ENCODE results near the gene DCAF17. TPM values are rescaled to one million over a fixed set of nuclear protein-coding genes. Genes with fewer than 3 reads are reported as not detected.

Gene DCAF17, protein sequence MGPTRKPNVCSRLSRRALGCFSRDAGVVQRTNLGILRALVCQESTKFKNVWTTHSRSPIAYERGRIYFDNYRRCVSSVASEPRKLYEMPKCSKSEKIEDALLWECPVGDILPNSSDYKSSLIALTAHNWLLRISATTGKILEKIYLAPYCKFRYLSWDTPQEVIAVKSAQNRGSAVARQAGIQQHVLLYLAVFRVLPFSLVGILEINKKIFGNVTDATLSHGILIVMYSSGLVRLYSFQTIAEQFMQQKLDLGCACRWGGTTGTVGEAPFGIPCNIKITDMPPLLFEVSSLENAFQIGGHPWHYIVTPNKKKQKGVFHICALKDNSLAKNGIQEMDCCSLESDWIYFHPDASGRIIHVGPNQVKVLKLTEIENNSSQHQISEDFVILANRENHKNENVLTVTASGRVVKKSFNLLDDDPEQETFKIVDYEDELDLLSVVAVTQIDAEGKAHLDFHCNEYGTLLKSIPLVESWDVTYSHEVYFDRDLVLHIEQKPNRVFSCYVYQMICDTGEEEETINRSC
- 10 to 100 TPM; 15.5 to 36.5 (median 20.9) TPM for total RNA-seq
- polyA plus RNA-seq: 1 to 10 TPM; 3.0 to 5.1 (median 3.9) TPM
- long read RNA-seq, donor 1, transcript DCAF17-210 (2 exons, 697 nt): major isoform, 5 of 771 reads
- long read RNA-seq, donor 1, partial matches to known transcripts: 766 of 771 reads
- long read RNA-seq, donor 1, other reads (novel, unspliced or antisense): 0 of 771 reads
- long read RNA-seq, donor 2, partial matches to known transcripts: 0 of 1 reads
- long read RNA-seq, donor 2, other reads (novel, unspliced or antisense): 0 of 1 reads

- Histone ChIP-seq H3K36me3 (peaks cover 0 to 35% (median 18%) of the 10 kb centered on the region in 6 donors), H3K4me3 (peak within 1 kb of the TSS; percentile 51 to 92 (median 82)), H3K4me1 (peaks cover 5 to 38% (median 21%) of the 10 kb centered on the region in 6 donors), H3K9me3 (peaks cover 0 to 14% (median 9%) of the 10 kb centered on the region in 8 donors), H3K27ac (peak within 1 kb of the TSS; percentile 93 to 99 (median 98)), H3K27me3 (replicated peaks in 1 of 7) (no peaks in the 10 kb centered on the region)
- intact Hi-C loops (cut with DNase I; ENCODE audit: low total_unique reads): loop anchor here (5.0 kb wide), 1 partner anchor 272 kb away; the partner anchor contains the start of gene TLK1
- TF ChIP-seq POLR2A (IDR thresholded peaks at IDR 0.05) (peak in 2 of 3 donors; percentile 45 to 50), POLR2AphosphoS5 (IDR thresholded peaks at IDR 0.05) (peak; percentile 86 to 94 (median 92))
- TF ChIP-seq, protein P1, sequence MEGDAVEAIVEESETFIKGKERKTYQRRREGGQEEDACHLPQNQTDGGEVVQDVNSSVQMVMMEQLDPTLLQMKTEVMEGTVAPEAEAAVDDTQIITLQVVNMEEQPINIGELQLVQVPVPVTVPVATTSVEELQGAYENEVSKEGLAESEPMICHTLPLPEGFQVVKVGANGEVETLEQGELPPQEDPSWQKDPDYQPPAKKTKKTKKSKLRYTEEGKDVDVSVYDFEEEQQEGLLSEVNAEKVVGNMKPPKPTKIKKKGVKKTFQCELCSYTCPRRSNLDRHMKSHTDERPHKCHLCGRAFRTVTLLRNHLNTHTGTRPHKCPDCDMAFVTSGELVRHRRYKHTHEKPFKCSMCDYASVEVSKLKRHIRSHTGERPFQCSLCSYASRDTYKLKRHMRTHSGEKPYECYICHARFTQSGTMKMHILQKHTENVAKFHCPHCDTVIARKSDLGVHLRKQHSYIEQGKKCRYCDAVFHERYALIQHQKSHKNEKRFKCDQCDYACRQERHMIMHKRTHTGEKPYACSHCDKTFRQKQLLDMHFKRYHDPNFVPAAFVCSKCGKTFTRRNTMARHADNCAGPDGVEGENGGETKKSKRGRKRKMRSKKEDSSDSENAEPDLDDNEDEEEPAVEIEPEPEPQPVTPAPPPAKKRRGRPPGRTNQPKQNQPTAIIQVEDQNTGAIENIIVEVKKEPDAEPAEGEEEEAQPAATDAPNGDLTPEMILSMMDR (IDR thresholded peaks at IDR 0.05 in 8 of 11, conservative IDR thresholded peaks at IDR 0.05 in 3 of 11): peak in 6 of 11 experiments; percentile 3 to 56 (median 34)
- WGBS, 5 donors: 0 to 2% (median 0%) methylated on average over 10 to 92 of the region's 92 CpGs
- peak; percentile 100 for DNase-seq
Measured at GRCh38 chr2:171434013-171434989, at the start of gene DCAF17. DCAF17 (plus strand) TSS chr2:171434226; CDS start chr2:171434578, 352 bp downstream.

- WGBS, 5 donors: 83 to 90% (median 88%) methylated on average over 9 to 10 of the region's 10 CpGs
- peaks cover 0 to 30% (median 0%) of the 10 kb centered on the region in 6 donors for H3K4me1 ChIP-seq
- no peaks in the 10 kb centered on the region for H3K36me3 ChIP-seq
- H3K27ac ChIP-seq: no peak overlapping the region
- TF ChIP-seq, protein P1 (IDR thresholded peaks at IDR 0.05 in 8 of 11, conservative IDR thresholded peaks at IDR 0.05 in 3 of 11): no peak
- no peak for TF ChIP-seq POLR2AphosphoS5 (IDR thresholded peaks at IDR 0.05)
- TF ChIP-seq POLR2A (IDR thresholded peaks at IDR 0.05): no peak
- H3K27me3 ChIP-seq (replicated peaks in 1 of 7): no peaks in the 10 kb centered on the region
- no peak for DNase-seq
- intact Hi-C loops (cut with DNase I; ENCODE audit: low total_unique reads): no loop called here
- peaks cover 0 to 9% (median 2%) of the 10 kb centered on the region in 8 donors for H3K9me3 ChIP-seq
- no peak overlapping the region for H3K4me3 ChIP-seq
Measured at GRCh38 chr2:171386627-171387026, 47.4 kb upstream of the DCAF17 start.

DNA sequence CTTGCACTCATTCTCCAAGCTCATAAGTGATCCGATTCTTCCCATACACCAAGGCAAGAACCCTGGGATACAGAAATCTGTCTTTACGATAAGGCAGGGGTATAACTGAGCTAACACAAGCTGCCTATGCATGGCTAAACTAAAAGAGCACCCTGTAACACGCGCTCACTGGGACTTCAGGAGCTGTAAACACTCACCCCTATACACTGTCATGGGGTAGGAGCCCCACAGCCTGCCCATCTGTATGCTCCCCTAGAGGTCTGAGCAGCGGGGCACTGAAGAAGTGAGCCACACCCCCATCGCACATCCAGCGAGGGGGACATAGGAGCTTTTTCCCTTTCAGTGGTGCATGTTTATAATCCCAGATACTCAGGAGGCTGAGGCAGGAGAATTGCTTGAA lies 47.0 kb upstream of the DCAF17 start:
- H3K4me3 ChIP-seq: no peak overlapping the region
- 93 to 100% (median 96%) methylated on average over 7 of the region's 7 CpGs for WGBS, 5 donors
- no peak overlapping the region for H3K27ac ChIP-seq
- peaks cover 0 to 5% (median 2%) of the 10 kb centered on the region in 8 donors for H3K9me3 ChIP-seq
- H3K36me3 ChIP-seq: no peaks in the 10 kb centered on the region
- H3K4me1 ChIP-seq: peaks cover 0 to 30% (median 0%) of the 10 kb centered on the region in 6 donors
- no peak for DNase-seq
- intact Hi-C loops (cut with DNase I; ENCODE audit: low total_unique reads): no loop called here
- H3K27me3 ChIP-seq (replicated peaks in 1 of 7): no peaks in the 10 kb centered on the region
- TF ChIP-seq POLR2A (IDR thresholded peaks at IDR 0.05) (no peak), POLR2AphosphoS5 (IDR thresholded peaks at IDR 0.05) (no peak)
- TF ChIP-seq, protein P1 (IDR thresholded peaks at IDR 0.05 in 8 of 11, conservative IDR thresholded peaks at IDR 0.05 in 3 of 11): no peak

Measured in spleen (tissue), 13 donors.